ENCODE data around the gene CDK4.

Gene CDK4

GRCh38 chr12:57735952-57736740, 16.0 kb downstream of the CDK4 start:
- H3K4me1 Mint-ChIP-seq (ENCODE audit: low read depth in 2 of 2), result peaks cover 32 to 38% of the 10 kb centered on the region in 2 donors
- no peaks in the 10 kb centered on the region for H3K27me3 Mint-ChIP-seq
- H3K36me3 Mint-ChIP-seq (ENCODE audit: insufficient read depth), result peaks cover 69% of the 10 kb centered on the region
- DNase-seq, result no peak
- no peak overlapping the region for H3K4me3 Mint-ChIP-seq
- H3K27ac Mint-ChIP-seq, result peak overlapping the region; percentile 85 to 90
- H3K9me3 Mint-ChIP-seq, result no peaks in the 10 kb centered on the region
- no peak for ATAC-seq (replicated peaks)

- H3K9me3 Mint-ChIP-seq, result no peaks in the 10 kb centered on the region
- DNase-seq (no peak), ATAC-seq (replicated peaks) (no peak)
- H3K4me1 Mint-ChIP-seq (ENCODE audit: low read depth in 2 of 2), result peaks cover 25 to 30% of the 10 kb centered on the region in 2 donors
- H3K27me3 Mint-ChIP-seq, result no peaks in the 10 kb centered on the region
- peaks cover 69% of the 10 kb centered on the region for H3K36me3 Mint-ChIP-seq (ENCODE audit: insufficient read depth)
- no peak overlapping the region for H3K4me3 Mint-ChIP-seq
- H3K27ac Mint-ChIP-seq, result peak overlapping the region; percentile 75 to 90
These were observed 16.8 kb downstream of the CDK4 start for GRCh38 chr12:57735198-57735855.

GRCh38 chr12:57734591-57734990, 17.5 kb downstream of the CDK4 start:
- H3K27ac Mint-ChIP-seq, result peak overlapping the region; percentile 75 to 90
- peak overlapping the region in 1 of 2 donors; percentile 9 for H3K4me3 Mint-ChIP-seq
- H3K4me1 Mint-ChIP-seq (ENCODE audit: low read depth in 2 of 2), result peaks cover 22 to 26% of the 10 kb centered on the region in 2 donors
- H3K9me3 Mint-ChIP-seq, result no peaks in the 10 kb centered on the region
- H3K27me3 Mint-ChIP-seq, result no peaks in the 10 kb centered on the region
- DNase-seq, result no peak
- H3K36me3 Mint-ChIP-seq (ENCODE audit: insufficient read depth), result peaks cover 69% of the 10 kb centered on the region
- no peak for ATAC-seq (replicated peaks)

- no peak overlapping the region for H3K4me3 Mint-ChIP-seq
- no peaks in the 10 kb centered on the region for H3K9me3 Mint-ChIP-seq
- ATAC-seq (replicated peaks), result no peak
- peaks cover 16 to 20% of the 10 kb centered on the region in 2 donors for H3K4me1 Mint-ChIP-seq (ENCODE audit: low read depth in 2 of 2)
- H3K36me3 Mint-ChIP-seq (ENCODE audit: insufficient read depth), result peaks cover 68% of the 10 kb centered on the region
- peak overlapping the region in 1 of 2 donors; percentile 75 for H3K27ac Mint-ChIP-seq
- DNase-seq, result no peak
- no peaks in the 10 kb centered on the region for H3K27me3 Mint-ChIP-seq
These were observed 18.2 kb downstream of the CDK4 start for GRCh38 chr12:57733928-57734327.

GRCh38 chr12:57732726-57733593, 19.1 kb downstream of the CDK4 start:
- H3K9me3 Mint-ChIP-seq, result no peaks in the 10 kb centered on the region
- peaks cover 18 to 19% of the 10 kb centered on the region in 2 donors for H3K4me1 Mint-ChIP-seq (ENCODE audit: low read depth in 2 of 2)
- H3K36me3 Mint-ChIP-seq (ENCODE audit: insufficient read depth), result peaks cover 75% of the 10 kb centered on the region
- ATAC-seq (replicated peaks) (no peak), DNase-seq (no peak)
- no peaks in the 10 kb centered on the region for H3K27me3 Mint-ChIP-seq
- H3K4me3 Mint-ChIP-seq, result no peak overlapping the region
- H3K27ac Mint-ChIP-seq, result peak overlapping the region in 1 of 2 donors; percentile 87

- Mint-ChIP-seq H3K36me3 (ENCODE audit: insufficient read depth) (peaks cover 82% of the 10 kb centered on the region), H3K9me3 (no peaks in the 10 kb centered on the region), H3K4me1 (ENCODE audit: low read depth in 2 of 2) (peaks cover 18 to 19% of the 10 kb centered on the region in 2 donors), H3K27me3 (no peaks in the 10 kb centered on the region), H3K27ac (peak overlapping the region; percentile 20 to 87), H3K4me3 (no peak overlapping the region)
- ATAC-seq (replicated peaks) (no peak), DNase-seq (no peak)
These were observed 19.8 kb downstream of the CDK4 start for GRCh38 chr12:57732270-57732669.

- Mint-ChIP-seq H3K27me3 (no peaks in the 10 kb centered on the region), H3K36me3 (ENCODE audit: insufficient read depth) (peaks cover 85% of the 10 kb centered on the region), H3K9me3 (no peaks in the 10 kb centered on the region), H3K27ac (peak overlapping the region in 1 of 2 donors; percentile 20), H3K4me1 (ENCODE audit: low read depth in 2 of 2) (peaks cover 13% of the 10 kb centered on the region in 2 donors), H3K4me3 (no peak overlapping the region)
- no peak for DNase-seq
- no peak for ATAC-seq (replicated peaks)
These were observed 20.6 kb downstream of the CDK4 start for GRCh38 chr12:57731411-57732080.

GRCh38 chr12:57730336-57731067, 21.6 kb downstream of the CDK4 start:
- H3K4me1 Mint-ChIP-seq (ENCODE audit: low read depth in 2 of 2), result peaks cover 14 to 16% of the 10 kb centered on the region in 2 donors
- H3K27ac Mint-ChIP-seq, result peak overlapping the region; percentile 49 to 73
- no peak for ATAC-seq (replicated peaks)
- peaks cover 87% of the 10 kb centered on the region for H3K36me3 Mint-ChIP-seq (ENCODE audit: insufficient read depth)
- DNase-seq, result no peak
- H3K4me3 Mint-ChIP-seq, result no peak overlapping the region
- H3K9me3 Mint-ChIP-seq, result no peaks in the 10 kb centered on the region
- no peaks in the 10 kb centered on the region for H3K27me3 Mint-ChIP-seq

- ATAC-seq (replicated peaks) (no peak), DNase-seq (no peak)
- Mint-ChIP-seq H3K4me1 (ENCODE audit: low read depth in 2 of 2) (peaks cover 12 to 16% of the 10 kb centered on the region in 2 donors), H3K36me3 (ENCODE audit: insufficient read depth) (peaks cover 85% of the 10 kb centered on the region), H3K27ac (peak overlapping the region; percentile 49 to 73), H3K27me3 (no peaks in the 10 kb centered on the region), H3K9me3 (no peaks in the 10 kb centered on the region), H3K4me3 (no peak overlapping the region)
These were observed 22.7 kb downstream of the CDK4 start for GRCh38 chr12:57729321-57729844.

GRCh38 chr12:57727758-57728395, 24.2 kb downstream of the CDK4 start:
- DNase-seq (no peak), ATAC-seq (replicated peaks) (no peak)
- Mint-ChIP-seq H3K4me3 (no peak overlapping the region), H3K9me3 (no peaks in the 10 kb centered on the region), H3K4me1 (ENCODE audit: low read depth in 2 of 2) (peaks cover 19 to 24% of the 10 kb centered on the region in 2 donors), H3K27me3 (no peaks in the 10 kb centered on the region), H3K36me3 (ENCODE audit: insufficient read depth) (peaks cover 77% of the 10 kb centered on the region), H3K27ac (peak overlapping the region; percentile 27 to 88)

GRCh38 chr12:57726884-57727757, 25.0 kb downstream of the CDK4 start:
- DNase-seq (no peak), ATAC-seq (replicated peaks) (no peak)
- H3K27ac Mint-ChIP-seq, result peak overlapping the region in 1 of 2 donors; percentile 88
- peaks cover 16 to 25% of the 10 kb centered on the region in 2 donors for H3K4me1 Mint-ChIP-seq (ENCODE audit: low read depth in 2 of 2)
- H3K9me3 Mint-ChIP-seq, result no peaks in the 10 kb centered on the region
- no peaks in the 10 kb centered on the region for H3K27me3 Mint-ChIP-seq
- no peak overlapping the region for H3K4me3 Mint-ChIP-seq
- peaks cover 72% of the 10 kb centered on the region for H3K36me3 Mint-ChIP-seq (ENCODE audit: insufficient read depth)

Measured in effector memory CD8-positive, alpha-beta T cell (primary cell).